ENCODE measurements around the gene ANO2.

- peak; percentile 39 for TF ChIP-seq CTCF (IDR thresholded peaks at IDR 0.05; ENCODE audit: low read depth, low read length, poor library complexity, severe bottlenecking)
- no peak for TF ChIP-seq EZH2phosphoT487 (IDR thresholded peaks at IDR 0.05; ENCODE audit: borderline replicate concordance, low read length)
Observed at GRCh38 chr12:5648692-5649359, 296.2 kb downstream of the ANO2 start.

Data from DOHH2 (cell line).